GM19351 (cell line): Measurements from ENCODE around the gene CCDC85A.
A peak's percentile ranks its signal among the peaks of the same experiment; 100 is the strongest.

Experiments used
- ATAC-seq: cut with Tn5 transposase; IDR thresholded peaks from one replicate; pipeline ENCODE4 v1.9.1; 2021; ENCODE audit warnings: mild to moderate bottlenecking, moderate library complexity; ENCODE audit not compliant: unreplicated experiment

The CCDC85A gene

GRCh38 chr2:56348392-56349210, 164.8 kb downstream of the CCDC85A start:
- ATAC-seq, result peak; percentile 50

- no peak for ATAC-seq
Observed at GRCh38 chr2:56357655-56358295, 174.0 kb downstream of the CCDC85A start.

GRCh38 chr2:56361844-56362243, 178.1 kb downstream of the CCDC85A start:
- no peak for ATAC-seq

GRCh38 chr2:56364902-56365301, 181.1 kb downstream of the CCDC85A start:
- no peak for ATAC-seq

- ATAC-seq, result no peak
Observed at GRCh38 chr2:56369316-56369715, 185.5 kb downstream of the CCDC85A start.

- no peak for ATAC-seq
Observed at GRCh38 chr2:56372071-56372656, 188.4 kb downstream of the CCDC85A start.

- no peak for ATAC-seq
Observed at GRCh38 chr2:56375251-56375650, 191.5 kb downstream of the CCDC85A start.

GRCh38 chr2:56376699-56377665, 193.2 kb downstream of the CCDC85A start:
- no peak for ATAC-seq

GRCh38 chr2:56379066-56379465, 195.3 kb downstream of the CCDC85A start:
- ATAC-seq, result no peak

- ATAC-seq, result no peak
Observed at GRCh38 chr2:56380861-56381260, 197.1 kb downstream of the CCDC85A start.

- ATAC-seq, result no peak
Observed at GRCh38 chr2:56382466-56382865, 198.7 kb downstream of the CCDC85A start.

- ATAC-seq, result no peak
Observed at GRCh38 chr2:56386657-56387056, 202.9 kb downstream of the CCDC85A start.

- no peak for ATAC-seq
Observed at GRCh38 chr2:56390644-56391043, 206.9 kb downstream of the CCDC85A start.

- no peak for ATAC-seq
Observed at GRCh38 chr2:56410140-56410539, 226.3 kb downstream of the CCDC85A start.

GRCh38 chr2:56416500-56417176, 232.8 kb downstream of the CCDC85A start:
- no peak for ATAC-seq
